Measurements from ENCODE around the gene FOXA1. TPM values are rescaled to one million over a fixed set of nuclear protein-coding genes. Genes with fewer than 3 reads are reported as not detected.

Gene FOXA1
- total RNA-seq (under 0.01 TPM in 2 replicates), polyA plus RNA-seq (0.03 and 0.09 TPM in 2 replicates), polyA minus RNA-seq (ENCODE audit: low replicate concordance) (0.19 TPM in 1 of 2 replicates, not detected in the other)
- polyA plus RNA-seq (2012): 0.05 TPM in 1 of 2 replicates, not detected in the other

- no peaks in the 10 kb centered on the region for H3K4me1 ChIP-seq (ENCODE audit: control insufficient read depth, extremely low read depth, insufficient read depth, low read length)
- H3K9ac ChIP-seq (ENCODE audit: insufficient read depth, low read length): peak within 1 kb of the TSS; percentile 21
- peak within 1 kb of the TSS; percentile 52 to 71 (median 62) for H3K4me3 ChIP-seq (replicated peaks in 1 of 4; ENCODE audit: control extremely low read depth in 1 of 4, insufficient read depth in 1 of 4, low read depth in 3 of 4, low read length in 4 of 4)
- peaks cover 80% of the 10 kb centered on the region for H3K27me3 ChIP-seq (ENCODE audit: control insufficient read depth, insufficient read depth, low read length)
- no peaks in the 10 kb centered on the region for H3K79me2 ChIP-seq (ENCODE audit: control insufficient read depth, insufficient read depth, low read length)
- no peaks in the 10 kb centered on the region for H3K9me3 ChIP-seq (ENCODE audit: control insufficient read depth, insufficient read depth, low read depth, low read length)
- TF ChIP-seq CTCF (conservative IDR thresholded peaks at IDR 0.05 in 1 of 2, IDR thresholded peaks at IDR 0.05 in 1 of 2; ENCODE audit: low read depth in 1 of 2, low read length in 2 of 2) (no peak), EZH2 (IDR thresholded peaks at IDR 0.05; ENCODE audit: low read length, missing control alignments) (no peak)
- H2AFZ ChIP-seq (ENCODE audit: low read length): peak within 1 kb of the TSS; percentile 73
- H3K27ac ChIP-seq (ENCODE audit: insufficient read depth, low read length): no peak within 1 kb of the TSS
- H4K20me1 ChIP-seq (ENCODE audit: control insufficient read depth, extremely low read depth, insufficient read depth, low read length): no peaks in the 10 kb centered on the region
- H3K4me2 ChIP-seq (ENCODE audit: extremely low read depth, insufficient read depth, low read length): peak within 1 kb of the TSS; percentile 88
- peak in 1 of 2 donors; percentile 12 for DNase-seq (ENCODE audit: low read depth in 2 of 2)
- H3K36me3 ChIP-seq (ENCODE audit: control insufficient read depth, insufficient read depth, low read length): no peaks in the 10 kb centered on the region
Measured at GRCh38 chr14:37594971-37595808, at the start of gene FOXA1, which contains the start of gene TTC6. Gene FOXA1, minus strand, starts transcription at chr14:37595249. Its CDS starts 277 bp downstream, at chr14:37594972. Gene TTC6, plus strand, starts transcription at chr14:37595629. Its CDS starts 26,436 bp downstream, at chr14:37622065.

- no peaks in the 10 kb centered on the region for H3K36me3 ChIP-seq (ENCODE audit: control insufficient read depth, insufficient read depth, low read length)
- no peaks in the 10 kb centered on the region for H3K9me3 ChIP-seq (ENCODE audit: control insufficient read depth, insufficient read depth, low read depth, low read length)
- H3K4me3 ChIP-seq (replicated peaks in 1 of 4; ENCODE audit: control extremely low read depth in 1 of 4, insufficient read depth in 1 of 4, low read depth in 3 of 4, low read length in 4 of 4): no peak overlapping the region
- no peak for DNase-seq (ENCODE audit: low read depth in 2 of 2)
- H3K27ac ChIP-seq (ENCODE audit: insufficient read depth, low read length): no peak overlapping the region
- H3K4me1 ChIP-seq (ENCODE audit: control insufficient read depth, extremely low read depth, insufficient read depth, low read length): no peaks in the 10 kb centered on the region
- no peaks in the 10 kb centered on the region for H3K27me3 ChIP-seq (ENCODE audit: control insufficient read depth, insufficient read depth, low read length)
- no peak overlapping the region for H3K4me2 ChIP-seq (ENCODE audit: extremely low read depth, insufficient read depth, low read length)
- H3K79me2 ChIP-seq (ENCODE audit: control insufficient read depth, insufficient read depth, low read length): no peaks in the 10 kb centered on the region
- TF ChIP-seq CTCF (conservative IDR thresholded peaks at IDR 0.05 in 1 of 2, IDR thresholded peaks at IDR 0.05 in 1 of 2; ENCODE audit: low read depth in 1 of 2, low read length in 2 of 2) (no peak), EZH2 (IDR thresholded peaks at IDR 0.05; ENCODE audit: low read length, missing control alignments) (no peak)
- H4K20me1 ChIP-seq (ENCODE audit: control insufficient read depth, extremely low read depth, insufficient read depth, low read length): no peaks in the 10 kb centered on the region
- H2AFZ ChIP-seq (ENCODE audit: low read length): no peak overlapping the region
- no peak overlapping the region for H3K9ac ChIP-seq (ENCODE audit: insufficient read depth, low read length)
Measured at GRCh38 chr14:37643701-37644100, 48.7 kb upstream of the FOXA1 start.

- Histone ChIP-seq H3K9me3 (ENCODE audit: control insufficient read depth, insufficient read depth, low read depth, low read length) (no peaks in the 10 kb centered on the region), H3K36me3 (ENCODE audit: control insufficient read depth, insufficient read depth, low read length) (no peaks in the 10 kb centered on the region), H3K4me1 (ENCODE audit: control insufficient read depth, extremely low read depth, insufficient read depth, low read length) (no peaks in the 10 kb centered on the region)
Measured at GRCh38 chr14:37642125-37642524, 47.1 kb upstream of the FOXA1 start.

More at GRCh38 chr14:37642125-37642524, 47.1 kb upstream of the FOXA1 start:
- Histone ChIP-seq H3K9ac (ENCODE audit: insufficient read depth, low read length) (no peak overlapping the region), H3K4me3 (replicated peaks in 1 of 4; ENCODE audit: control extremely low read depth in 1 of 4, insufficient read depth in 1 of 4, low read depth in 3 of 4, low read length in 4 of 4) (no peak overlapping the region), H3K79me2 (ENCODE audit: control insufficient read depth, insufficient read depth, low read length) (no peaks in the 10 kb centered on the region), H2AFZ (ENCODE audit: low read length) (no peak overlapping the region), H4K20me1 (ENCODE audit: control insufficient read depth, extremely low read depth, insufficient read depth, low read length) (no peaks in the 10 kb centered on the region), H3K27me3 (ENCODE audit: control insufficient read depth, insufficient read depth, low read length) (no peaks in the 10 kb centered on the region), H3K27ac (ENCODE audit: insufficient read depth, low read length) (no peak overlapping the region), H3K4me2 (ENCODE audit: extremely low read depth, insufficient read depth, low read length) (no peak overlapping the region)
- TF ChIP-seq EZH2 (IDR thresholded peaks at IDR 0.05; ENCODE audit: low read length, missing control alignments) (no peak), CTCF (conservative IDR thresholded peaks at IDR 0.05 in 1 of 2, IDR thresholded peaks at IDR 0.05 in 1 of 2; ENCODE audit: low read depth in 1 of 2, low read length in 2 of 2) (no peak)
- DNase-seq (ENCODE audit: low read depth in 2 of 2): no peak
